Neural cell (in vitro differentiated cells): ENCODE results near the gene AOAH.

ENCODE experiments used
- EZH2 ChIP-seq: fragments of 200-600, 300-800 bp; shearing (Covaris generic), sonication (generic); IDR thresholded peaks from 2 replicates; pipeline ENCODE4 v1.6.1; 2014; ENCODE audit warnings: antibody characterized with exemption, low read length, borderline replicate concordance, mild to moderate bottlenecking; ENCODE audit not compliant: insufficient read depth, poor library complexity, severe bottlenecking
- MXI1 ChIP-seq: fragments of 450-650 bp; conservative IDR thresholded peaks from 2 replicates; pipeline ENCODE4 v1.6.1; 2014; ENCODE audit warnings: antibody characterized with exemption, mild to moderate bottlenecking; ENCODE audit not compliant: poor library complexity, severe bottlenecking
- SMC3 ChIP-seq: fragments of 450-650 bp; conservative IDR thresholded peaks from 2 replicates; pipeline ENCODE4 v1.6.1; 2014; ENCODE audit warnings: antibody characterized with exemption, mild to moderate bottlenecking, moderate library complexity; ENCODE audit not compliant: poor library complexity
- TF ChIP-seq, protein P1 (sequence below): fragments of 450-650 bp; IDR thresholded peaks from 2 replicates; pipeline ENCODE4 v1.5.1; 2014; ENCODE audit warnings: antibody characterized with exemption, mild to moderate bottlenecking, moderate library complexity; ENCODE audit not compliant: poor library complexity, severe bottlenecking

DNA sequence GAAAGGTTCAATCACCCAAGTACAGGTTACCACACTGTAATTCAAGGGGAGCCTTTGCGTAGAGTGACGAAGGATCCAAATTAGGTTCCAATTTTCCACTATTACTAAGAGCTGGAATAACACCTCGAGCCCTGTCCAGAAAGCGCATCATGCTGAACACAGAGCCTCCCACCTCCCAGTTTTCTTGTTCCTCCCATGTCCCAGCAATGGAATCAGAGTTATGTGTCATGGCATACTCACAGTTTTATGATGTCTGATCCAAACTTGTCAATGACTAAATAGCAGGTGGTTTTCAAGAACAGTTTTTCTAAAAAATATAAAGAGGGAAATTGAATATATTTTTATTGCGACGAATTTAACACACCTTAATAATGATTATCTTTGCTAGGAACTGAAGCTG is 50.6 kb downstream of the AOAH start:
- TF ChIP-seq SMC3 (no peak), EZH2 (no peak), MXI1 (no peak)
- TF ChIP-seq, protein P1, sequence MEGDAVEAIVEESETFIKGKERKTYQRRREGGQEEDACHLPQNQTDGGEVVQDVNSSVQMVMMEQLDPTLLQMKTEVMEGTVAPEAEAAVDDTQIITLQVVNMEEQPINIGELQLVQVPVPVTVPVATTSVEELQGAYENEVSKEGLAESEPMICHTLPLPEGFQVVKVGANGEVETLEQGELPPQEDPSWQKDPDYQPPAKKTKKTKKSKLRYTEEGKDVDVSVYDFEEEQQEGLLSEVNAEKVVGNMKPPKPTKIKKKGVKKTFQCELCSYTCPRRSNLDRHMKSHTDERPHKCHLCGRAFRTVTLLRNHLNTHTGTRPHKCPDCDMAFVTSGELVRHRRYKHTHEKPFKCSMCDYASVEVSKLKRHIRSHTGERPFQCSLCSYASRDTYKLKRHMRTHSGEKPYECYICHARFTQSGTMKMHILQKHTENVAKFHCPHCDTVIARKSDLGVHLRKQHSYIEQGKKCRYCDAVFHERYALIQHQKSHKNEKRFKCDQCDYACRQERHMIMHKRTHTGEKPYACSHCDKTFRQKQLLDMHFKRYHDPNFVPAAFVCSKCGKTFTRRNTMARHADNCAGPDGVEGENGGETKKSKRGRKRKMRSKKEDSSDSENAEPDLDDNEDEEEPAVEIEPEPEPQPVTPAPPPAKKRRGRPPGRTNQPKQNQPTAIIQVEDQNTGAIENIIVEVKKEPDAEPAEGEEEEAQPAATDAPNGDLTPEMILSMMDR, result no peak
